H9 (cell line): ENCODE results near the gene SCNN1G. TPM values are rescaled to one million over a fixed set of nuclear protein-coding genes. Genes with fewer than 3 reads are reported as not detected.

ENCODE experiments used
- DNase-seq: peaks from one replicate; pipeline ENCODE4 v3.0.0-alpha.2; 2017
- H2AFZ ChIP-seq: one replicate; pipeline ENCODE4 v1.6.1; 2013; ENCODE audit warnings: mild to moderate bottlenecking, low read length, control low read depth, moderate library complexity
- H2AK5ac ChIP-seq: 2 replicates; pipeline ENCODE4 v1.6.1; 2013; ENCODE audit warnings: low read length, control low read depth, mixed read lengths; ENCODE audit not compliant: insufficient read length
- H2BK120ac ChIP-seq: one replicate; pipeline ENCODE4 v1.6.1; 2013; ENCODE audit warnings: low read depth, mild to moderate bottlenecking, low read length, control low read depth, inconsistent platforms; ENCODE audit not compliant: poor library complexity, severe bottlenecking
- H2BK12ac ChIP-seq: 2 replicates; pipeline ENCODE4 v1.6.1; 2013; ENCODE audit warnings: low read length, control low read depth, mixed read lengths, low read depth; ENCODE audit not compliant: insufficient read length
- H2BK15ac ChIP-seq: 2 replicates; pipeline ENCODE4 v1.6.1; 2013; ENCODE audit warnings: low read depth, low read length, control low read depth
- H2BK20ac ChIP-seq: one replicate; pipeline ENCODE4 v1.6.1; 2013; ENCODE audit warnings: low read depth, mild to moderate bottlenecking, low read length, control low read depth, inconsistent platforms; ENCODE audit not compliant: poor library complexity, severe bottlenecking
- H2BK5ac ChIP-seq: 2 replicates; pipeline ENCODE4 v1.6.1; 2013; ENCODE audit warnings: low read length, control low read depth, mixed read lengths; ENCODE audit not compliant: insufficient read length
- H3K14ac ChIP-seq: 2 replicates; pipeline ENCODE4 v1.6.1; 2013; ENCODE audit warnings: low read length, control low read depth; ENCODE audit not compliant: insufficient read depth
- H3K18ac ChIP-seq: 2 replicates; pipeline ENCODE4 v1.6.1; 2013; ENCODE audit warnings: low read depth, mild to moderate bottlenecking, mixed read lengths, low read length, control low read depth; ENCODE audit not compliant: insufficient read length
- H3K23ac ChIP-seq: 2 replicates; pipeline ENCODE4 v1.6.1; 2013; ENCODE audit warnings: low read length, control low read depth, mixed read lengths, low read depth; ENCODE audit not compliant: insufficient read length
- H3K23me2 ChIP-seq: 2 replicates; pipeline ENCODE4 v1.6.1; 2013; ENCODE audit warnings: low read depth, mild to moderate bottlenecking, mixed read lengths, low read length, control low read depth; ENCODE audit not compliant: insufficient read length, poor library complexity, severe bottlenecking
- H3K27ac ChIP-seq: 2 replicates; pipeline ENCODE4 v1.5.1; 2013; ENCODE audit warnings: low read length, control low read depth, mixed read lengths, low read depth; ENCODE audit not compliant: insufficient read length
- H3K27me3 ChIP-seq: 2 replicates; pipeline ENCODE4 v1.6.1; 2013; ENCODE audit warnings: low read length, control low read depth, inconsistent platforms; ENCODE audit not compliant: insufficient read depth
- H3K4ac ChIP-seq: 2 replicates; pipeline ENCODE4 v1.6.1; 2013; ENCODE audit warnings: low read depth, mild to moderate bottlenecking, control low read depth, inconsistent platforms, low read length, moderate library complexity
- H3K4me1 ChIP-seq: 2 replicates; pipeline ENCODE4 v1.6.1; 2013; ENCODE audit warnings: low read length, control low read depth, inconsistent platforms; ENCODE audit not compliant: insufficient read depth
- H3K4me2 ChIP-seq: 2 replicates; pipeline ENCODE4 v1.6.1; 2013; ENCODE audit warnings: low read length, control low read depth, mixed read lengths; ENCODE audit not compliant: insufficient read length, insufficient read depth
- H3K56ac ChIP-seq: 2 replicates; pipeline ENCODE4 v1.6.1; 2013; ENCODE audit warnings: low read depth, mild to moderate bottlenecking, mixed read lengths, low read length, control low read depth; ENCODE audit not compliant: insufficient read length
- H3K79me1 ChIP-seq: 2 replicates; pipeline ENCODE4 v1.6.1; 2013; ENCODE audit warnings: low read depth, mild to moderate bottlenecking, moderate library complexity, low read length, control low read depth, inconsistent platforms; ENCODE audit not compliant: insufficient read depth, poor library complexity, severe bottlenecking
- H3K79me2 ChIP-seq: 2 replicates; pipeline ENCODE4 v1.6.1; 2013; ENCODE audit warnings: low read length, control low read depth, inconsistent platforms; ENCODE audit not compliant: insufficient read depth
- H3K9ac ChIP-seq: 2 replicates; pipeline ENCODE4 v1.6.1; 2013; ENCODE audit warnings: low read length, control low read depth, mixed read lengths; ENCODE audit not compliant: insufficient read length; ENCODE audit errors: extremely low read depth
- H3K9me3 ChIP-seq: one replicate; pipeline ENCODE4 v1.6.1; 2013; ENCODE audit warnings: low read depth, low read length, inconsistent platforms; ENCODE audit not compliant: control insufficient read depth
- H3T11ph ChIP-seq: one replicate; pipeline ENCODE4 v1.6.1; 2013; ENCODE audit warnings: mild to moderate bottlenecking, low read length, control low read depth, inconsistent platforms
- H4K20me1 ChIP-seq: one replicate; pipeline ENCODE4 v1.6.1; 2013; ENCODE audit not compliant: control insufficient read depth, insufficient read length, insufficient read depth
- H4K5ac ChIP-seq: 2 replicates; pipeline ENCODE4 v1.6.1; 2013; ENCODE audit warnings: low read depth, mild to moderate bottlenecking, mixed read lengths, low read length, control low read depth; ENCODE audit not compliant: insufficient read length
- H4K8ac ChIP-seq: replicated peaks from 2 replicates; pipeline ENCODE4 v1.6.1; 2013; ENCODE audit warnings: low read length, control low read depth, mixed read lengths, low read depth; ENCODE audit not compliant: insufficient read length
- H4K91ac ChIP-seq: 2 replicates; pipeline ENCODE4 v1.6.1; 2013; ENCODE audit warnings: low read depth, mild to moderate bottlenecking, moderate library complexity, mixed read lengths, low read length, control low read depth; ENCODE audit not compliant: insufficient read length
- H3K27ac Mint-ChIP-seq, 3 experiments: 2 replicates in 2 of 3; 3 replicates in 1 of 3; pipeline ENCODE4 v1.8.0; 2020 to 2021; ENCODE audit warnings: mixed read lengths in 3 of 3, mild to moderate bottlenecking in 1 of 3, moderate library complexity in 1 of 3
- H3K27me3 Mint-ChIP-seq: 2 replicates; pipeline ENCODE4 v1.8.0; 2021; ENCODE audit warnings: low read depth, mild to moderate bottlenecking, moderate library complexity, mixed read lengths
- H3K36me3 Mint-ChIP-seq, 3 experiments: 2 replicates in 2 of 3; 3 replicates in 1 of 3; pipeline ENCODE4 v1.8.0; 2020 to 2021; ENCODE audit warnings: low read depth in 3 of 3, mixed read lengths in 3 of 3; ENCODE audit not compliant: insufficient read depth in 1 of 3
- H3K4me1 Mint-ChIP-seq, 2 experiments: 2 replicates each; pipeline ENCODE4 v1.8.0; 2020; ENCODE audit warnings: mixed read lengths in 2 of 2
- H3K4me3 Mint-ChIP-seq, 2 experiments: 2 replicates in 1 of 2; 3 replicates in 1 of 2; pipeline ENCODE4 v1.8.0; 2020 to 2021; ENCODE audit warnings: mild to moderate bottlenecking in 2 of 2, mixed read lengths in 2 of 2, moderate library complexity in 1 of 2
- H3K9me3 Mint-ChIP-seq, 2 experiments: 2 replicates in 1 of 2; 3 replicates in 1 of 2; pipeline ENCODE4 v1.8.0; 2020; ENCODE audit warnings: mild to moderate bottlenecking in 2 of 2, mixed read lengths in 2 of 2, moderate library complexity in 1 of 2
- CTCF ChIP-seq: fragments of 200-600 bp; sonication (generic); conservative IDR thresholded peaks from 3 replicates; pipeline ENCODE4 v1.8.0; 2021; ENCODE audit warnings: antibody characterized with exemption, mild to moderate bottlenecking
- WGBS: extraction: QIAGEN DNeasy Blood & Tissue Kit; methylation state at CpG from one replicate; pipeline ENCODE4 v1.1.7; 2013; ENCODE audit warnings: missing lambda C conversion rate, low lambda C conversion rate, mixed read lengths; ENCODE audit not compliant: insufficient read length; ENCODE audit errors: extremely low coverage; 5-methylcytosine and 5-hydroxymethylcytosine counted together
- total RNA-seq: library from RNA; stranded (reverse); gene quantifications from 2 replicates; pipeline ENCODE4 v1.2.1, GENCODE V29; 2021

The SCNN1G gene
- total RNA-seq, 1 experiment from 2014 or later: 0.74 TPM

- no peak overlapping the region for H4K8ac ChIP-seq
- H4K5ac ChIP-seq: no peak overlapping the region
- no peaks in the 10 kb centered on the region for H3K79me2 ChIP-seq
- H3K27ac ChIP-seq: no peak overlapping the region
- H3K4me1 ChIP-seq: no peaks in the 10 kb centered on the region
- no peak overlapping the region for H3K4ac ChIP-seq
- TF ChIP-seq CTCF: no peak
- H2BK15ac ChIP-seq: no peak overlapping the region
- H3K4me3 Mint-ChIP-seq: no peak overlapping the region
- H3K56ac ChIP-seq: no peak overlapping the region
- no peak overlapping the region for H2AFZ ChIP-seq
- no peak overlapping the region for H3K23ac ChIP-seq
- no peak overlapping the region for H2AK5ac ChIP-seq
- no peaks in the 10 kb centered on the region for H3K79me1 ChIP-seq
- H2BK120ac ChIP-seq: no peak overlapping the region
- H3T11ph ChIP-seq: no peak overlapping the region
- no peak overlapping the region for H3K18ac ChIP-seq
- H4K91ac ChIP-seq: no peak overlapping the region
- H3K23me2 ChIP-seq: no peaks in the 10 kb centered on the region
- no peak overlapping the region for H3K14ac ChIP-seq
- H4K20me1 ChIP-seq: no peaks in the 10 kb centered on the region
- no peak overlapping the region for H2BK5ac ChIP-seq
- H2BK20ac ChIP-seq: no peak overlapping the region
- H3K4me2 ChIP-seq: no peak overlapping the region
- no peaks in the 10 kb centered on the region for H3K9me3 ChIP-seq
- no peak overlapping the region for H3K27ac Mint-ChIP-seq
- H3K9ac ChIP-seq: no peak overlapping the region
- no peaks in the 10 kb centered on the region for H3K27me3 ChIP-seq
- H3K36me3 Mint-ChIP-seq: no peaks in the 10 kb centered on the region
- H3K9me3 Mint-ChIP-seq: no peaks in the 10 kb centered on the region; a peak in 1 of 5 replicates
- WGBS: no CpG with 5 or more reads among the region's 1 CpG
- DNase-seq: no peak
- no peaks in the 10 kb centered on the region for H3K4me1 Mint-ChIP-seq
- no peak overlapping the region for H2BK12ac ChIP-seq
- peaks cover 5% of the 10 kb centered on the region for H3K27me3 Mint-ChIP-seq
Observed at GRCh38 chr16:23257682-23258081, 75.1 kb downstream of the SCNN1G start.
